Stimulated activated CD8-positive, alpha-beta memory T cell treated with anti-CD3 and anti-CD28 coated beads, Interleukin-4, amount 100 ng/mL, for 1 hour (primary cell): ENCODE results near the gene IRAK1.

Source experiments
- DNase-seq, 2 donors: peaks; one replicate each; pipeline ENCODE4 v3.0.0-alpha.2; 2020; ENCODE audit warnings: low read depth in 2 of 2, low spot score in 1 of 2

IRAK1 gene

DNA sequence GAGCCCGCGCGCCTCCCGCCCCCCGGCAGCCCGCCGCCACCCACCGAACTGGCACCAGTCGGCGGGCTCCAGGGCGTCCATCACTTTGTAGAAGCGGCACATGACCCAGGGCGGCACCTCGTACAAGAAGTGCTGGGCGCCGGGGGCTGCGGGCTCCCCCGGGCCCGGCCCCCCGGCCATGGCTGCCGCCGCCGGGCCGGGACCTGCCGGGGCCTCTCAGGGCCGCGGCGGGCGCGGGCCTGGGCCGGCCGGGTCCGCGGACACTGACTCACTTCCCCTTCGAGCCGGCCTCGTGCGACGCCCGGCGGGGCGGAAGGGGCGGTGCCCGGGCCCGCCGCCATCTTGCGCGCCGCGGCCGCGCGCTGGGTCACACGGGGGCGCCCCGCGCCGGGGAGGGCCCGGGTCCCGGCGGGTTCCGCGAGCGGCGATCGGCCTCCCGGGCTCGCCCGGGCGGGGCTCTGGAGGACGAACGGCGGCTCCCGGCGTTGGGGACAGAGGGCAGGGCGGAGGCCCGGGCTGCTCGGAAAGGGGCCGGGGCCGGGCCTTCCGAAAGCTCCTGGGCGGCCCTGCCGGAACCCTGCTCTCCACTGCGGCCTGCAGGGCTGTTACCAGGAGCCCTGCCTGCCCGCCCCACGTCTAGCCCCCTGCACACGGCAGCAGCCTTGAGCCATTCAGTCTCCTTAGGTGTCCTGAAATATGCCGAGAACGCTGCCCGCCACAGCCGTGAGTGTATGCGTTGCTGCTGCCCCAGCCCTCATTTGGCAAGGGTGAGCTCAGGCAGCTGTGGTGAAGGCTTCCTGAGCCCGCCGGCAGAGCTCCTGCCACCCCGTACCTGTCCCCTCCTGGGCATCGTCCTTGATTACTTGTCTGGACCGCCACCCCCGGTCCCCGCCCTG, at the start of gene IRAK1:
Gene IRAK1, minus strand, starts transcription at position 270 of the 896 bp plus-strand sequence. Its CDS starts 90 bp downstream, at position 180.
- no peak for DNase-seq

DNA sequence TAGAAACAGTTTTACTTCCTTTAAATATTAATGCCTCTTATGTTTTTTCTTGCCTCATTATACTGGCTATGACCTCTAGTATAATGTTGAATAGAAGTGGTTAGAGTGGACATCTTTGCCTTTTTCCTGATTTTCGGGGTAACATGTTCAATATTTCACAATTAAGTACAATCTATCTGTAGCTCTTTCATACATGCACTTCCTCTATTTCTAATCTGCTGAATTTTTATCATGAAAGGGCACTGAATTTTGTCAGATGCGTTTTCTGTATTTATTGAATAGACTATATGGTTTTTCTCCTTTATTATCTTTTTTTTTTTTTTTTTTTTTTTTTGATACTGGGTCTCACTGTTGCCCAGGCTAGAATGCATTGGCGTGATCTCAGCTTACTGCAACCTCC, 48.9 kb upstream of the IRAK1 start:
- no peak for DNase-seq

DNA sequence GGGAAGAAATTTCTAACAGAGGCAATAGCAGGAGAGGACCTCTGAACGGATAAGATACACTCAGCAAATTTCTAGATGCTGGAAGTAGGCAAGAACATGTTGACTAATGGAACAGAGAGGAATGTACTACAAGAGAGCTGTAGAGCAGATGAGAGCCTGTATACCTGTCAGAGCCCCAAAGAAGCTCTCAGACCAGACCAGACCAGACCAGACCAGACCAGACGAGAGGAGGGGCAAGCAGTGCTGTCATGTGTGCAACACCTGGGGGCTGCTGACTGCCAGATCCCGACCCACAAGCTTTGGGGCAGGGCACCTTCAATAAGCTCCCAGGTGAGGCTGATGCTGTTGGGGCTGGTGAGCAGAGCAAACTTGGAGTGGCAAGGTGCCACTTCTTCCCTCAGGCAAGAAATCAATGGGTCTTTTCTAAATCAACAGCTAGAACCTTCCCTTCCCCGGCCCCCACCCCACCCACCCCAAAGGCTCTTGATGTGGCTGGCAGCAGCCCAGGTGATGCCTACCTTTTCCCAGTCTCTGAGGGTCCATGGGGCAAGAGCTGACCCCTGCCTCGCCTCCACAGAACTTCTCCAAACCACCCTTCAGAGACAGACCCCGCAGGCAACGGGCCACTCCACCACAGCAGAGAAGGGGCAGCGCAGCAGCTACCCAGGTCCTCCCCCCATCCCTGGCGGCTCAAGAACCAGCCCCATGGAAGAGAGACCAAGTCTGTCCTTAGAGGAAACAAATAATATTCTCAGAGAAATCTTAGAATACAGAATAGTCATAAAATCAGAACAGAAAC, 45.1 kb upstream of the IRAK1 start:
- no peak for DNase-seq

DNA sequence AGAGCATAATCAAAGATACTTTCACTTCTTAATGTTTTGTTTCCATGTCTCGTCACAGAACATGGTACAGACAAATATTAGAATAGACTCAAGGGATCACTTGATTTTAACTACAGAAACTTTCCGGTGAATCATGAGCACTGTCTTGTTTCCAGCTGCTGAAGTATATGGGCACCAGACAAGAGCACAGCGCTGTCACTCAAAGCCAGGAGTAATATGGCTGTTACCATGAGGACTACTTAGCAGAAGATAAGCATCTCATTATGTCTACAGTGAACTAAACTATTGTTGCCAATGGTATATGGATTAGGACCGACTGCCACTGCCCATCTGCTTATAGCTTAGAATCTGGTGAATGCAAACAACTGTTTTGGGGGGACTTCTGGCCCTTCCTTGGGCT, 43.5 kb upstream of the IRAK1 start:
- DNase-seq = no peak

DNA sequence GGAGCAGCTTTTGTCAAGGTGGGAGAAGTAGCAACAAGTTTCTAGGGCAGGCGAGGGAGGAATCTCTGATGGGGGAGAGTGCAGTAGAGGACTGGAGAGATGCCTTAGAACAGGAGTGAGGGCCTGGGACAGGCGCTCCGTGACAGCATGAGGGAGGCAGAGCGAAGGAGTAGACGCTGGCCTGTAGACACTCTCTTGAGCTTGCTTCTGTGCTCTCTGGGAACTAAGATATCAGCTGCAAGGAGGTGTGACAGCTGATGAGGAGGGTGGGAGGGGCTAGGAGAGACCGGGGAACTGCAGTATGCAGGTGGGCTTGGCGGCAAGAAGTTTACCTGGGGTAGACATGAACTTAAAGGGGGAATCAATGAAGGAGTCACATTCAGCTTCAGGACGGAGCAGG, 42.1 kb upstream of the IRAK1 start:
- no peak for DNase-seq

DNA sequence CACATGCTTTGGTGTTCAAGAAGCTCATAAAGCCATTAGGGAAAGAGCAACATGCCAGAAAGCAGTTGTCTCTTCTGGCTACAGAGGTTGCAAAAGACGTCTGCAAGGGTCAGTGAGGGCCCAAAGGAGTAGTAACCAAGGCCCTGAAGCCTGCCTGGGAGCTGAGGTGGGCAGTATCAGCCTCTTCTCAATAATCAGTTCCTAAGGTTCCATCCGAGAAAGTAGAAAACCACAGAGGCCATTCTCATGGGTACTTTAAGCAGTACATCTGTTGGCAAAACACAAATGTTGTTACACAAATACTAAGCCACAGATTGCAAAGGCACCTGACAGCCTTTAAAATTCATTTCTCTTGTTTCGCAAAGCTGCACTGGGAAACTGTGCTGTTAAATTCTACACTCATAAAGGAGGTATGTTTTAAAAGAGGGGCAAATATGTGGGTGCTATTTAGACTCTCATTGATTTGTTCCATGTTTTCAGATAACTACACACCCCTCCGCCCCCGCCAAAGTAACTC, 40.1 kb upstream of the IRAK1 start:
- no peak for DNase-seq

DNA sequence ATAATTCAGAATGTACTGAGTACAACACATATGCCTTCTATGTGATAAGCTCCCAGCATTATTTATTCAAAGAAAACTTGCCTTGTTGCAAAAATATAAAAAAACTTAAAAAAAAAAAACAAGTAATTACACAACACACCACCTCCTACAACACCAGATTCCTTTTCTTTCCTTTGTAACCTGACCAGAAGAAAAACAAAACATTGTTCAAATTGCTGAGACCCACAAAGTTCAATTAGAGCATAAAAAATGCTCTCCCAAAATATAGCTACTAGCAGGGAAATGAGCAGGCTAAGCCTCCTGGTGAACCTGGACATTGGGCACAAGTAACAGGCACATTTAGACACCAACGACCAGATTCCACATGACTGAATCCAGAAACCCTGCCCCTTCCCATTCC, 39.5 kb upstream of the IRAK1 start:
- no peak for DNase-seq

DNA sequence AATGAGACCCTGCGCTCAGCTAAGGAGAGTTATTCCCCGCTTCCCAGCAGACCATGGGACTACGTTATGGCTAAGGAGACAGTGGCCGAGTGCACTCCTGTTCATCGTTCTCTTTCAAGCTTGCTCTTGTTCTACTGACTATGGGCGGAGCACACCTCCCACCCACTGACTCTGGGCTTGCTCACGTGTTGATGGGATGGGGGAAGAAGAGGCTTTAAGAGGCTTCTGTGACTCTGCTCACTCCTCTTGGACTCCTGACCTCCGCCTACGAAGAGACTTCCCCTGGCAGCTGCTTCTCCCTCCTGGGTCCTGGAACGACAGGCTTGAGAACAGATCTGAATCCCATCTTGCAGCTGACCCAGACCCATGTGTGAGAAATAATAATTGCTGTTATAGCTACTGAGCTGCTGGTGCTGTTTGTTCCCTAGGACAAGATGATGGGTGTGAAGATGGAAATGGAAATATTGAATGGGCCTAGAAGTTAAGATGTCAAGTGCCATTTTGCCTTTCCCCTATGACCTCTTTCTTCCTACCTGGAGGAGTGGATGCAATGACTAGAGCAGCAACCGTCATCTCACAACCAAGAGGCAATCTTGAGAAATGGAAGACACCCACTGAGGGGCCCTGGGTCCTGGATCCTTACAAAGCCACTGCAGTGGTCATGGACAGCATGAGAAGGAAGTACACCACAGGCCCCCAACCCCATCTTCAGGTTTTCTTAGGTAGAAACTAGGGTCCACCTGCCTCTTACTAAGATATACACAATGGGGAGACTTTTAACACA, 38.7 kb upstream of the IRAK1 start:
- no peak for DNase-seq

DNA sequence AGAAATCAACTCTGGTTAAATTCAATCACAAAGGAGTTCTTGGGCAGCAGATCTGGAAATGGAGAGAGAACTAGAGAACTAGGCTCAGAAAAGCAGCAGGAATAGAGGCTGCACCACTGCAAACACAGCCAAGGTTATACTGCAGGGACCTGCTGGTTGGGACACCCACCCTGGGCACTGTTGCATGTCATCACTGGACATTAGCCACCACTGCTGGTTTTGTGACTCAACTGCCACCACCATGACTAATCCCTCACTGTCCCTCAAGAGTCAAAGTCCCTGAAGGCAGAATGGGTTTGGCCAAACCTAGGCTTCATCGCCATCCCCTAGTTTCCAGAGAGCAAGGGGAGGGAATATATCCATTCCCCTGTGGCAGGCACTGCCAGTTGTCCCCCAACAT, 38.1 kb upstream of the IRAK1 start:
- DNase-seq = no peak

DNA sequence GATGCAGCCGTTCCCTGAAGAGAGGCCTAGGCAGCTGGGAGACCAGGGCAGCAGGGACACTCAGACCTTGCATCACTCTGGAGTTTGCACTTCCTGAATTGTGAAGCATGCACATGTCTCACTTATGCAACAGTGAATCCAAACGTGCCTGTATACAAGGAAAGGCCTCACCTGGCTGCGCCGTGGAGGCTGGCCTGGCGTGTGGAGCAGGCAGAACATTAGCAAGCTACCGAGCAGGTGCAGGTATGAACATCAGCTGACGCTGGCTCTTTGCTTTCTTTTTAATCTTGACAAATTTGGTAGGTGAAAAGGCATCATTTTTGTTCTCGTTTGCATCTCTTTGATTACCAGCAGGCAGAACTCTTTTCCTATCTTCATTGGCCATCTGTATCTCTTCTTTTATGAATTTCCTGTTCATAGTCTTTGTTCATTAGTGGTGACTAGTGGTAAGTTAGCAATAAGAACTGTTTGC, 37.1 kb upstream of the IRAK1 start:
- DNase-seq = no peak

DNA sequence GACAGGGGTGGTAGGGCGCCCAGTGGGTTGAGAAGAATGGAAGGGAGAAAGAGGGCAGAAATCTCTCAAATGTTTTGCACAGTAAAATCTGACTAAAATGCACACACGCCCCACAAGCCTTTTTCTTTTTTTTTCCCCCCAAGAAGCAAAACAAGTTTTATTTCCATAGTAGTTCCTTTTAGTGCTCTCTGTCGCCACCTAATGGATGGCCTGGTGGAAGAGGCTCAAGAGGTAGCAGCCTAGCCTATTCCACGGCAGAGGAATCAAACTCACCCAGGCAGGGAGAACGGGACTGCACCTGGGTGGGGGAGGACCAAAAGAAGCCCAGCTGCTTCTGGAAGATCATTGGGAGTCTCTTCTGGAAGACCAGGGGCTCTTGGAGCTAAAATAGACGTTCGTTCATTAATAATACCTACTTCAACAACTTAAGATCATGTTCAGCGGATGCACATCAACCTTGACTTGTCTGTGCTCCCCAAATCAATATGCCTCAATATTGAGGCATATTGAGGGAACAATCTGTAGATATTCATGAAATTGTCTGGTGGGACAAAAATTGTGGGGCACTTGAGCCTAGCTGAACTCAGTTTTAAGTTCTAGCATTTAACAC, 31.6 kb upstream of the IRAK1 start:
- peak; percentile 35 to 40 for DNase-seq

DNA sequence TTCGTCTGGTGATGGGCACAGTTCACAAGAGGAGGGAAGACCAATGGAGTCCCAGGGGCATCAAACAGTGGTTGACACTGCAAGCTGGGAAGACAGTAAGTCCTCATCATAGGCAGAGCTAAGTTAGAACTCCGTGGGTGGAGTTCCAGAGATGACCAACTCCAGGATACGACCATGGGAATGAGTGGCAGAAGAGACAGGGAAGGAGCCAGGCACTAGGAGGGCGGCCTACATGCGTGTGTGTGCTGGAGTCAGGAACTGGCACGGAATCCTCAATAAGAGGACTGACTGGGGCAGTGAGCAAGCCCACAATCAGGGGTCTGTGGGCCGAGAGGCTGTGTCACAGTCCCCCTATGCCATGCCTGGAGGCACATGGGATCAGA, 30.4 kb upstream of the IRAK1 start:
- no peak for DNase-seq

DNA sequence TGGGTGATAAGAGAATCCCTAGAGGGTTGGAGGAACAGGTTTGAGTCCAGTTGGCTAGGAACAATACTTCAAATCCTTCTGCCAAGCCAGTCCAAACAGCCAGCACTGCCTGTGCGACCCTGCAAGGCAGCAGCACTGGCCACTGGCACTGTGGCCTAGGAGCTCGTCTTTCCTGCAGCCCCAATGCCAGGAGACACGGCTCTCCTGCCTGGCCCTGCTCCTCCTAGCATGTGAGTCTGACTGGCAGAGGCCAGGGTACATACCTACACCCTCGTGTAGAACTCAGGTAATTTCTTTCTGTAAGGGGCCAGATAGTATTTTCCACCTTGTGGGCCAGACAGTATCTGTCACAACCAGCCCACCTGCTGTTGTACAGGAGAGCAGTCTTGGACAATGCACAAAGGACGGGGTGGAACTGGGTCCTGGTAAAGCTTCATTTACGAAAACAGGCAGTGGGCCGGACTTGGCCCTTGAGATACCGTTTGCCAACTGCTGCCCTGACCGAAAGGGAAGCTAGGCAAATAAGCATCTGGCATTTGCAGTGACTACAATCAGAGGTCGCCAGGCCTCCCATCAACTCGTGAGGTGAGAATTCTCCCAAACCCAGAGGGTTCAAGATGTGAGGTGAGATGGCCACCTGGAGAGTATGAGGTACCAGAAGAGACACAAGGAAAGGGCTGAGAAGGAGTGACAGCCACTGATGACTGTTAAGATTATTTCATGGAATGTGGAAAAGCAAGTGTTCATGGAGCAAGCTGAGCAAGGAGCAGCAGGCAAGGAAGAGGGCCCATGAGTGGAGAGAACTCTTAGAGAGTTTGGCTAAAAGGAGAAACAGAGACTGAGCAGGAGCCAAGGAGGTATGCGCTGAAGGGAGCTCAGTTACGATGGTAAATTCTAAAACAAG, 29.8 kb upstream of the IRAK1 start:
- DNase-seq = no peak

DNA sequence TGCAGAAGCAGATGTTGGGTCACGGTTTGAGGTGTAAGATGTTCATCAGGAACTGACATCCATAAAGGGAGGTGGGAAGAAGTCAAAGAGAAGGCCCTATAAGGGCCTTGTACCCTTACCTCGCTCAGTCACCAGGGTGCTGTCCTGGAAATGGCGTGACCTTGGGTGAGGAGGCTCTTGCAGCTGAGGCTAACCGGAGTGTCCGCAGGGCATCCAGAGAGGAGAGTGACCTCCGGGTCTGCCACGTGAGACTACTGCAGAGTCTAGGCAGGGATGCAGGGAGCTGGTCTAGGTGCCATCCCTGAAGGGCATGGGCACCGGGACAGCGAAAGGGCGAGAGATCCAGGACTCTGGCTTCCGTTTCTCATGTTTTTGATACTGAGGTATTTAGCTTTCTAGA, 28.7 kb upstream of the IRAK1 start:
- DNase-seq = no peak

DNA sequence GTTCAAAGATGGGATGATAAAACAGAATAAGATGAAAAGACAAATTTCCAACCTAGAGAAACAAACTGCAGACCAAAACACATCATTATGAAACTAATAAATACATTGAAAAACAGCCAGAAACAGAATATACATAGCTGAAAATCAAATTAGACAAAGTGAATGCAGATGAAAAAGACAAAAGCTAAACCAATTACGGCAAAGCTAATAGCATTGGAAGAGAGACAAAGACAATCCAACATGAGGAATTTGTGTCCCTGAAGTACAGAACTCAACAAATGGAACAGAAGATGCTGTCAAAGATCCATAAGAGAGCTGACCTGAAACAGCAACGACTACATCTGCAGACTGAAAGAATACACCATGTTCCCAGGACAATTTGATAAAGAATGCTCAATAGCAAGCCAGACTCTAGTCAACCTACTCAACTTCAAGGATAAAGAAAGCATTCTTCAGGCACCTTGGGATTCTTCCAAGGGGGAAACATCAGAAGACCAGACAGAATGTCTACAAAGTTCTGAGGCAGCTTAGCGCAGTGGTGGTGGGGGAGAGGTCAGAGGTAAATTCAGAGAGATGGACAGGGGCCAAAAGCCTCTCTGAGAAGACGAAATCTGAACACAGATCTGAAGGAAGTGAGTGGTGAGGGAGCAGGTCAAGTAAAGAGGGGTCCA, 27.4 kb upstream of the IRAK1 start:
- no peak for DNase-seq

DNA sequence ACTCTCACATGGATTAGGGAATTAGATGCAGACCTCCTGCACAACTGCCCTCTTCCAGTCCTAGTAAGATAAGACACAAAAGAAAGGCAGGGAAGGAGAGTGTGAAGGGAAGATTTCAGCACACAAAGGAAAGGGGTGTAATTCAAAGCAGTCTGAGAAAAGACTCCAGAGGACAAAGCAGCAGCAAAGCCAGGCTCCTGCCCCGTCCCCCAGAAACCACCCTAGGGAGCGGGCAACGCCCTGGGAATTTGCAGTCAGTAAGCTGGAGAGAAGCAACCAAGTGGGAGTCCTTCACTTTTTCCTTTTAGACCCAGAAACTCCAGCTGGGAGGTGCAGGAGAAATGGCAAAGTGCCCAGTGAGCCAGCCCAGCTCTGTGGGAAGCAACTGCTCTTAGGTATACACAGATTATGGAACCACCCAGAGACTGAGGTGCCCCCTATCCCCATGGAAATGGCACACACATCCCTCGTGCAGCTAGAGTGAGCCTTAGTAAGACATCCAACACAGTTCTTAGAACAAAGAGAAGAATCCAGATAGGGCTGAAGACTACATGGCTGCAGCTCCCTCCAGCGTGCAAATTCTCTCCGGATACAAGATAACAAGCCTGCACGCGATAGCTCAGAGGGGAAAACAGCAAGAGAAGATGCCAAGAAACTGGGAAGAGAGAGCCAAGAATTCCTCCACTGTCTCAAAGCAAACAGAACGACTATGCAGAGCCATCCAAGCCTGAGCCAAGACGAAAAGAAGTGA, 26.5 kb upstream of the IRAK1 start:
- no peak for DNase-seq

DNA sequence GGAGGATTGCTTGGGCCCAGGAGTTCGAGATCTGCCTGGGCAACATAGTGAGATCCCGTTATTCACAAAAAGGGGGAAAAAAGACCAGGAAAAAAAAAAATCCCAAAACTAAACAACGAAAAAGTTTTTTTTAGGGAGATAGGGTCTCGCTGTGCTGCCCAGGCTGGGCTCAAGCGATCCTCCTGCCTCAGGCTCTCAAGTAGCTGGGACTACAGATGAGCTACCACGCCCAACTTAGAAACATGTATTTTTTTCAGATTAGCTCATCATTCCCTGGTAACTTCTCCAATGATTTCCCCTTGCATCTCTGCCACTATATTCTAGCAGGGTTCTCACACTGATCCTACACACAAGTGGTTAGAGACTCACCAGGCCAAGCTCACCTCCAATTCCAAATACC, 24.4 kb upstream of the IRAK1 start:
- no peak for DNase-seq

DNA sequence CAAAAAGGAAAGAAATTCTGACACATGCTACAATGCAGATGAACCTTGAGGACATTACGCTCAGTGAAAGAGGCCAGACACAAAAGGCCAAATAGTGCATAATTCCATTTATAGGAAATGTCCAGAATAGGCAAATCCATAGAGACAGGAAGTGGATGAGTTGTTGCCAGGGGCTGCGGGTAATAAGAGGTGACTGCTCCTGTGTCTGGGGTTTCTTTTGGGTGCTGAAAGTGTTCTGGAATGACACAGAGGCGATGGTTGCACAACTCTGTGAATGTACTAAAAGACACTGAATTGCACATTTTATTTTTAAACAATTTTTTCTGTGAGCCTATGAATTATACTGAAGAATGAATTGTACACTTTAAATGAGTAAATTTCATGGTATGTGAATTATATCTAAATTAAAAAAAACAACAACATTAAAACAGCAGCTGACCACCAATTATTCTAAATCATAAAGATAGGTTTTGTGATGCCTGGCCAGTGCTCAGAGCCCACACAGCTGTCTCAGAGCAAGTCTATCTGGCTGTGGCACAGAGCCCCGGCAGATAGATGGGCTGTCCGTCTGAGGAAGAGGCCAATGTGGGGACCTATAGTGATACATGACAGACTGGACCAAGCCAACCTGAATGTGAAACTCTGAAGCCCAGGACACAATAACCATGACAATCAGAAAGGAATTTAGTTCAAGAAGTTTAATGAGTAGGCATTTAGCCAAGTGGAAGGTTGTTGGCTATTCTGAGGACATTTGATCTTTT, 23.5 kb upstream of the IRAK1 start:
- DNase-seq = no peak
